Naive B cell (primary cell): ENCODE measurements around the gene ATP5F1D. TPM values are rescaled to one million over a fixed set of nuclear protein-coding genes. Genes with fewer than 3 reads are reported as not detected.

Experiments
- ATAC-seq, 2 donors: fragments of 150-1000 bp; cut with Tn5 transposase; 2 replicates each; pipeline ENCODE4 v1.10.0; 2021; ENCODE audit warnings: low read depth in 2 of 2, mild to moderate bottlenecking in 2 of 2, moderate library complexity in 2 of 2
- DNase-seq: peaks from one replicate; pipeline ENCODE4 v3.0.0; 2022
- H3K27ac Mint-ChIP-seq, 6 donors: one replicate each; pipeline ENCODE4 v1.8.0; 2020 to 2022; ENCODE audit warnings: mild to moderate bottlenecking in 6 of 6, mixed read lengths in 6 of 6, moderate library complexity in 5 of 6, inconsistent platforms in 2 of 6
- H3K27me3 Mint-ChIP-seq, 3 donors: one replicate each; pipeline ENCODE4 v1.8.0; 2021 to 2022; ENCODE audit warnings: mixed read lengths in 3 of 3, mild to moderate bottlenecking in 1 of 3
- H3K36me3 Mint-ChIP-seq, 2 donors: one replicate each; pipeline ENCODE4 v1.8.0; 2020 to 2022; ENCODE audit warnings: mixed read lengths in 2 of 2, inconsistent platforms in 1 of 2, mild to moderate bottlenecking in 1 of 2
- H3K4me1 Mint-ChIP-seq, 3 donors: one replicate each; pipeline ENCODE4 v1.8.0; 2020 to 2022; ENCODE audit warnings: mixed read lengths in 3 of 3, inconsistent platforms in 1 of 3, mild to moderate bottlenecking in 1 of 3, moderate library complexity in 1 of 3
- H3K4me3 Mint-ChIP-seq, 8 donors: one replicate each; pipeline ENCODE4 v1.8.0; 2020 to 2022; ENCODE audit warnings: mild to moderate bottlenecking in 8 of 8, mixed read lengths in 8 of 8, moderate library complexity in 8 of 8, inconsistent platforms in 2 of 8
- H3K9me3 Mint-ChIP-seq, 7 donors: one replicate each; pipeline ENCODE4 v1.8.0; 2020 to 2022; ENCODE audit warnings: mixed read lengths in 7 of 7, mild to moderate bottlenecking in 5 of 7, inconsistent platforms in 2 of 7, moderate library complexity in 1 of 7
- polyA plus RNA-seq, 6 donors: library from polyadenylated mRNA; unstranded; fragments of 300-500 nt; fragmentation: Illumina TruSeq; gene quantifications; one replicate each; pipeline ENCODE4 v1.2.3, GENCODE V29; 2021; ENCODE audit warnings: low read depth in 6 of 6

The ATP5F1D gene
- polyA plus RNA-seq, 6 donors from 2014 or later: 132 to 222 (median 199) TPM

DNA sequence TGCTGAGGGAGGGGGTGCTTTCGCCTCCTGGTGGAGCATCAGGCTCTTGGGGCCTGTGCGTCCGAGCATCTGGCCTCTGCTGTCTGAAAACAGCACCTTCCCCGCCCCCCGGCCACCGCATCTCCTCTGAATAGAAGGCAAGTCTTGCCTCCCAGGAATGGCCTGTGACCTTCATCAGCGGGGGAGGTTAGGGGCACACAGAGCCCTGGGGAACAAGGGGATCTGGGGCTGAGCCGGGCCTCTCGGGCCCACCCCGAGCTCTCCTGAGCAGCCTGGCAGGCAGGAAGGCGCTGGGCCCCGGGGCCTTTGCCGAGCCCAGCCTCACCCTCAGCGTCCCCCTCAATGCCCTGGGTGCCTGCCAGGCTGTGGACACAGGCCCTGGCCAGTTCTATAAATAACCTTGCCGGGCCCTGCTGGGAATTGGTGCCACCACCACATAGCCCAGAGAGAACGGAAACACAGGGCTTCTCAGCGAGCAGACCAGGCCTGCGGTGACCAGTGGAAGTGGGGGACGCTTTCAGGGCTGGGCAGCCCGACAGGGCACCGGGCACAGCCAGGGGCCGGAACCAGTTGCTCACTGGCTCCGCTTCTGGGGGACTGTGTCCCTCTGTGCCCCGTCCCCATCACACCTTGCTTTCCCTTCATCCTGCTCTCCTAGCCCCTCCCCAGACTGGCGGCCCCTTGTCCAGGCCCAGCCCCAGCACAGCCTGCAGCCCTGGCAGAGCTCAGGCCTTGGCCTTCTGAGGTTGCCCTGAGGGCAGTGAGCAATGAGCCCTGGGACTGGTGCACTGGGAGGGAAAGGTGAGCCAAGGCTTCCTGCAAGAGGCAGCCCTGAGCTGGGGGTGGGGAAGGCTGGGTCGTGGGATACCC is 26.5 kb upstream of the ATP5F1D start:
- H3K27ac Mint-ChIP-seq: peak overlapping the region in 3 of 6 donors; percentile 11 to 78 (median 23)
- no peak overlapping the region for H3K4me3 Mint-ChIP-seq

DNA sequence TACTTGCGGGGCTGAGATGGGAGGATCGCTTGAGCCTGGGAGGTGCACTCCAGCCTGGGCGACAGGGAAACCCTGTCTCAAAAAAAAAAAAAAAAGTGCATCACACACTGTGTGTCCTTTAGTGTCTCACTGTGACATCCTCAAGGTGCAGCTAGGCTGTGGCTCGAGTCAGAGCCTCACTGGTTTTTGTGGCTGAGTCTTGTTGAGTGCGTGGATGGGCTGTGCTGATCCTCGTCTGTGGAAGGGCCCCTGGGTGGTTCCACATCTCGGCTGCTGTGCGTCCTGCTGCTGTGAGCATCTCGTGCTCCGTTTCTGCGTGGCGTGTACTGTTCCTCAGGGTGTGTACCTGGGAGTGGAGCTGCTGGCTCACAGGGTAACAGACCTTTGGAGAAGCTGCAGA is 24.8 kb upstream of the ATP5F1D start:
- H3K36me3 Mint-ChIP-seq: no peaks in the 10 kb centered on the region
- H3K4me1 Mint-ChIP-seq: peaks cover 14 to 31% (median 20%) of the 10 kb centered on the region in 3 donors
- ATAC-seq (no peak), DNase-seq (no peak)
- H3K27ac Mint-ChIP-seq: peak overlapping the region in 1 of 6 donors; percentile 49
- H3K9me3 Mint-ChIP-seq: no peaks in the 10 kb centered on the region
- H3K27me3 Mint-ChIP-seq: no peaks in the 10 kb centered on the region
- no peak overlapping the region for H3K4me3 Mint-ChIP-seq

More for the DNA sequence above, 26.5 kb upstream of the ATP5F1D start:
- ATAC-seq (no peak), DNase-seq (no peak)
- H3K9me3 Mint-ChIP-seq: no peaks in the 10 kb centered on the region
- peaks cover 17 to 43% (median 31%) of the 10 kb centered on the region in 3 donors for H3K4me1 Mint-ChIP-seq
- H3K27me3 Mint-ChIP-seq: no peaks in the 10 kb centered on the region
- H3K36me3 Mint-ChIP-seq: no peaks in the 10 kb centered on the region

DNA sequence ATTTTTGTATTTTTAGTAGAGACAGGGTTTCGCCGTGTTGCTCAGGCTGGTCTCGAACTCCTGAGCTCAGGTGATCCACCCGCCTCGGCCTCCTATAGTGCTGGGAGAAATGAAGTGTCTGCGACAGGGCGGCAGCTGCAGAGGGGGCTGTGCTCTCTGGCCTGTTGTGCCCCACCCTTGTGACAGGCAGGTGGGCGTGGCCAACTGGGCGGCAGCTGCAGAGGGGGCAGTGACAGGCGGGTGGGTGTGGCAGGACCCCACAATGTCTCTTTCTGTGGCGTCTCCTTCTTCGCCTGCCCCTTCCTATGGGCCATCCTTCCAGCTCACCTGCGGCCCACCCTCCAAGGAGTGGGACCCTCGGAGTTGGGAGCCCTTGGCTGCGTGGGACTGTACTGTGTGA is 24.2 kb upstream of the ATP5F1D start:
- H3K9me3 Mint-ChIP-seq: no peaks in the 10 kb centered on the region
- peaks cover 12 to 27% (median 19%) of the 10 kb centered on the region in 3 donors for H3K4me1 Mint-ChIP-seq
- no peaks in the 10 kb centered on the region for H3K36me3 Mint-ChIP-seq
- no peak for ATAC-seq
- H3K27me3 Mint-ChIP-seq: no peaks in the 10 kb centered on the region
- DNase-seq: no peak
- peak overlapping the region in 1 of 6 donors; percentile 49 for H3K27ac Mint-ChIP-seq
- H3K4me3 Mint-ChIP-seq: no peak overlapping the region

DNA sequence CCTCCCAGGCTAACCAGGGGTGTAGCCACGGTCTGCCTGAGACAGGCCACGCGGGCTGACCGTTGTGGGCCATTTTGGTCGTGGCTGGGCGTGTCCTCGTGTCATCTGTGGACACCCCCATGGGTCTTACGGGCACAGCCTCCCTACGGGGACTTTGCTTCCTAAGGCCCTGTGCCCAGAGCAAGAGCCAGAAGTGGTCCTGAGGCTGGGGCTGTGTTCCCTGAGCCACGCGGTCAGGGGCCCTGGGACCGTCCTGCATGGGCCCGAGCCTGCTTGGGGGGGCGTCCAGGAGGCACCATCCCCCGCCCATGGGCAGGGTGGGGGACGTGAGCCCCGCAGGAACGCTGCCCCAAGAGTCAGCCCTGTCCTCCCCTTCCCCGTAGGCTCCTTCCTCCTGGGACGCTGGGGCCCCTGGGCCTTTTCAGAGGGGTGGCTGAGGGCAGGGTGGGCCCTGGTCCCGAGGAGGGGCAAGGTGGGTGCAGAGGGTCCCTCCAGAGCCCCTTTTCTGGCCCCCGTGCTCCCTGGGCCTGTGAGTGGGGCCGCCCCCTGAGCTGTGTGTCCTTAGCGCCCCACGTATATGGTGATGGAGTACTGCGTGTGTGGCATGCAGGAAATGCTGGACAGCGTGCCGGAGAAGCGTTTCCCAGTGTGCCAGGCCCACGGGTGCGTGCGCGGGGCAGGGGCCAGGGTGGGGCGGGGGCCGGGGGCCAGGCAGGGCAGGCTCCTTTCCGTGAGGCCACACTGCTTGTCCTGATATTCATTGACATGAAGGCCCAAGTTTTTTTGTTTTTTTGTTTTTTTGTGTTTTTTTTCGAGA is 22.6 kb upstream of the ATP5F1D start:
- Mint-ChIP-seq H3K27me3 (no peaks in the 10 kb centered on the region), H3K4me3 (no peak overlapping the region), H3K9me3 (no peaks in the 10 kb centered on the region), H3K27ac (no peak overlapping the region), H3K4me1 (peaks cover 4 to 18% (median 11%) of the 10 kb centered on the region in 3 donors), H3K36me3 (no peaks in the 10 kb centered on the region)
- no peak for ATAC-seq
- DNase-seq: no peak

DNA sequence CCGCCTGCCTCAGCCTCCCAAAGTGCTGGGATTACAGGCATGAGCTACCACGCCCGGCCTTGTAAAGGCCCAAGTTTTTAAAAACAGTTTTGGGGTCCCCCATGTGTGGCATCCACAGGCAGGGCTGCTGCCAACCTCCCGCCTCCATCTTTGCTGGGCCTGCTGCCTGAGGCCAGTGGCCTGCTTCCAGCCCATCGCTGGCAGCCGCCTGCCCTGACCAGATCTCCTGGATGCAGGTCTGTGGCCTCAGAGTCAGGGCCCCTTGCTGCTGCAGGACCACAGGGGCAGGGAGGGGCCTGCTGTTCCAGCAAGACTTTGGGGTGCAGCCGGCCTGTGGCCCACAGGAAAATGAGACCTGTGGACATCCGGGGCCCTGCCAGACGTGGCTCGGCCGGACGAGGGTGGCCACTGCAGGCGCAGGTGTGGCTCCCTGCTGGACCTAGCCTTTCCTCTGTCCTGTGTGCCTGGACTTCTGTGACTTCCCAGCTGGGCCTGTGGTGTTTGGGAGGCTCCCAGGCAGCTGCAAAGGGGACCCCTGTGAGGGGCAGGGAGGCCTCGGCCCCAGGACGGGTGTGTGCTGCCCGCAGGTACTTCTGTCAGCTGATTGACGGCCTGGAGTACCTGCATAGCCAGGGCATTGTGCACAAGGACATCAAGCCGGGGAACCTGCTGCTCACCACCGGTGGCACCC is 21.6 kb upstream of the ATP5F1D start:
- H3K4me3 Mint-ChIP-seq: peak overlapping the region in 1 of 8 donors; percentile 47
- no peak for DNase-seq
- ATAC-seq: no peak
- no peaks in the 10 kb centered on the region for H3K36me3 Mint-ChIP-seq
- no peaks in the 10 kb centered on the region for H3K9me3 Mint-ChIP-seq
- H3K4me1 Mint-ChIP-seq: peaks cover 0 to 13% (median 5%) of the 10 kb centered on the region in 3 donors
- no peaks in the 10 kb centered on the region for H3K27me3 Mint-ChIP-seq
- H3K27ac Mint-ChIP-seq: no peak overlapping the region

DNA sequence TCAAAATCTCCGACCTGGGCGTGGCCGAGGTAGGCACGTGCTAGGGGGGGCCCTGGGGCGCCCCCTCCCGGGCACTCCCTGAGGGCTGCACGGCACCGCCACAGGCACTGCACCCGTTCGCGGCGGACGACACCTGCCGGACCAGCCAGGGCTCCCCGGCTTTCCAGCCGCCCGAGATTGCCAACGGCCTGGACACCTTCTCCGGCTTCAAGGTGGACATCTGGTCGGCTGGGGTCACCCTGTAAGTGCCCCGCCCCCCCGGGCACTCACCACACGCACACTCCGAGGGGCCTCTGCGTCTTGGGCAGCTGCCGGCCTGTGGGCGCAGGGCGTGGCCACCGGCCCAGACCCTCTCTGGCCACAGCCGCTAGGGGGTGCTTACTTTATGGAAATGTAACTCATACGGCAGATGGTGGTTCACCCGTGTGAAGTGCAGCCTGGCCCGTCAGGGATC is 21.0 kb upstream of the ATP5F1D start:
- peaks cover 0 to 13% (median 5%) of the 10 kb centered on the region in 3 donors for H3K4me1 Mint-ChIP-seq
- no peaks in the 10 kb centered on the region for H3K9me3 Mint-ChIP-seq
- no peak overlapping the region for H3K27ac Mint-ChIP-seq
- H3K4me3 Mint-ChIP-seq: no peak overlapping the region
- no peaks in the 10 kb centered on the region for H3K36me3 Mint-ChIP-seq
- ATAC-seq (no peak), DNase-seq (no peak)
- H3K27me3 Mint-ChIP-seq: no peaks in the 10 kb centered on the region

DNA sequence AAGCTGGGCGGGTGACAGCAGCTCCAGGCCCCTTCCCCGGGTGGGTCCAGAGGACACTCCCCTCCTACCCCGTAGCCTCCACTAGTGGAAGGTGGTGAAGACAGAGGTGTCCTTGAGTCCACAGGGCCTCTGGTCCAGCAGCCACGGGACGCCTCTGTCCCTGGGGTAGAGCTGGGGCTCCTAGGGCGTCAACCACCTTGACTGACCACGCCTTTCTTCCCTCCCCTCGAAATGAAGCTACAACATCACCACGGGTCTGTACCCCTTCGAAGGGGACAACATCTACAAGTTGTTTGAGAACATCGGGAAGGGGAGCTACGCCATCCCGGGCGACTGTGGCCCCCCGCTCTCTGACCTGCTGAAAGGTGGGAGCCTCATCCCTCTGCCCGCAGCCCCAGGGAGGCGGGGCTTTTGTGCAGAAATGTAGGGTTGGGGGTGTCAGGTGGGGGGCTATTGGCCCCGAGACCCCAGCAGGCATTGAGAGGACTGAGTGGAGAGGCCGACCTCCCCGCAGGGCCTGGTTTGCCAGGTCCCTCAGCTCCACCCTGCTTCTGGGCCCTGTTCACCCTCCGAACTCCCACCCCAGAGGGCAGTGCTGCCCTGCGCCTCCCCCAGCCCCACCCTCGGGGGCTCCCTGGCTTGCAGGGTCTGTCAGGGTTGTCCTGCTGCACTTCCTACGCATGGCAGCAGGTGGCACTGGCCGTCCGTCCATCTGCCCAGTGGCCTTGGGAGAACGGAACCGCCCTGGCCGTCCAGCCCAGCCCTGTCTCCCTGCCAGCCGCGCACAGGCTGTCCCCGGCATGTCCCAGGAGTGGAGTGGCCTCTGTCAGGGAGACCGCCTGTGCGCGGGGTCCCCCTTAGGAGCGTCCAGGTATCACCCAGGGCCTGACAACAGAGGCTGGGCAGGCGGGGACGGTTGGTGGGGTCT is 20.3 kb upstream of the ATP5F1D start:
- Mint-ChIP-seq H3K27me3 (no peaks in the 10 kb centered on the region), H3K4me1 (peaks cover 0 to 10% (median 5%) of the 10 kb centered on the region in 3 donors), H3K36me3 (no peaks in the 10 kb centered on the region), H3K4me3 (no peak overlapping the region), H3K9me3 (no peaks in the 10 kb centered on the region), H3K27ac (no peak overlapping the region)
- DNase-seq (no peak), ATAC-seq (no peak)

DNA sequence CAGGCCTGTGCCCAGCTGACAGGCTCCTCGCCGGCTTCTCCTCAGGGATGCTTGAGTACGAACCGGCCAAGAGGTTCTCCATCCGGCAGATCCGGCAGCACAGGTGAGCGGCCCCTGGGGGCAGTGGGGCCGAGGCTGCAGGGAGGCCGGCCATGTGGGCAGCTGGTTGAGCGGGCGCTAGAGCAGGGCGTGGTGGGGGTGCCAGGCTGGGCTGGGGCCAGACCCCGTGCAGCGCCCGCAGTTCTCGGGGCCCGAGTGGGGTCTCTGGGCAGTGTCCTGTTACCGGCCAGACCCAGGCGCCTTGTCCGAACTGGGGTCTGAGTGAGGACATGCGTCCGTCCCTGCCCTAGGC is 19.7 kb upstream of the ATP5F1D start:
- H3K27me3 Mint-ChIP-seq: no peaks in the 10 kb centered on the region
- no peak for ATAC-seq
- no peaks in the 10 kb centered on the region for H3K36me3 Mint-ChIP-seq

DNA sequence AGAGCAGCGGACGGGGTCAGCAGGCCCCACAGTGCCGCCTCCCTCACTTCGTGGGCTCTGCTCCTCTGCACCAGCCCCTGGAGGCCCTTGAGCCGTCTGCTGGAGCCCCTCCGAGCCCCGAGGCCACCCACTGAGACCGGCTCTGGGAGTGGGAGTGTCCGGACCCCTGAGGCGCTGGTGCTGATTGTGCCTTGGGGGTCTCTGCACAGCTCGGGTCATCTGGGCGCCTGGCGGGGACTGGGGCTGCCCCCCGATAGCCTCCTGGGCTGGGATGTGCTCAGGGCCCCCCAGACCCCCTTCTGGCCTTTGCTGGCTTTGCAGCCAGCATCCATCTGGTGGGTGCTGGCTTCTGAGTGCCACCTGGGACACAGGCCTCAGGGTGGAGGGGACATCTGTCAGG is 19.2 kb upstream of the ATP5F1D start:
- H3K4me1 Mint-ChIP-seq: peaks cover 0 to 6% (median 4%) of the 10 kb centered on the region in 3 donors
- no peaks in the 10 kb centered on the region for H3K36me3 Mint-ChIP-seq
- ATAC-seq (no peak), DNase-seq (no peak)
- no peak overlapping the region for H3K4me3 Mint-ChIP-seq
- H3K9me3 Mint-ChIP-seq: no peaks in the 10 kb centered on the region
- no peak overlapping the region for H3K27ac Mint-ChIP-seq
- no peaks in the 10 kb centered on the region for H3K27me3 Mint-ChIP-seq

More for the DNA sequence above, 19.7 kb upstream of the ATP5F1D start:
- H3K27ac Mint-ChIP-seq: no peak overlapping the region
- no peaks in the 10 kb centered on the region for H3K9me3 Mint-ChIP-seq
- H3K4me1 Mint-ChIP-seq: peaks cover 0 to 7% (median 5%) of the 10 kb centered on the region in 3 donors
- no peak overlapping the region for H3K4me3 Mint-ChIP-seq
- DNase-seq: no peak

DNA sequence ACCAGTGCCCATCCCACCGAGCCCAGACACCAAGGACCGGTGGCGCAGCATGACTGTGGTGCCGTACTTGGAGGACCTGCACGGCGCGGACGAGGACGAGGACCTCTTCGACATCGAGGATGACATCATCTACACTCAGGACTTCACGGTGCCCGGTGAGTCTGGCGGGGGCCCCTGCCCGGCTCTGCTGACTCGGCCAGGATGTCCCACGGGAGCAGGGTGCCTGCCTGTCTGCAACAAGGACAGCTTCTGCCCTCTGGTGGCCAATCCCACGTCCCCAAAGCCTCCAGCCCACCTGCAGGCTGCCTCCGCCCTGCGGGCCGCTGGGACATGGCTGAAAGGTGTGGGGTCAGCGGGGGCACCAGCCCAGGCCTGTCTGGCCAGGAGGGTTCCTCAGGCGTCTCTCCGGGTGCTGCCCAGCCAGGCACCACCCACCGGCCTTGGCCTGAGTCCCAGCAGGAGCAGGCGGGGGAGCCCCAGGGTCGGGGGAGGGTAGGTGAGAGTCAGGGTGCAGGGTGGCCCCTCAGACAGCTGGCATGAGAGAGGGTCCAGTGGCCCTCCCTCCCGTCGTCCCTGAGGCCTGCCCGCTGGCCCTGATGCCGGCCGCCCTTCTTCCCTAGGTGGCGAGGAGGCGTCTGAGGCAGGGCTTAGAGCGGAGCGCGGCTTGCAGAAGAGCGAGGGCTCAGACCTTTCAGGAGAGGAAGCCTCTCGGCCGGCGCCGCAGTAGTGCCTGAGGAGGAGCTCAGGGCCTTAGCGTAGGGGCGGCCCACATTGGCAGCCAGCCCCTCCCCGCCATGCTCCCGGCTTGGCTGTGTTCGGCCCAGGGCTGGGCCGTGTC is 18.3 kb upstream of the ATP5F1D start:
- no peak for DNase-seq
- H3K9me3 Mint-ChIP-seq: no peaks in the 10 kb centered on the region

DNA sequence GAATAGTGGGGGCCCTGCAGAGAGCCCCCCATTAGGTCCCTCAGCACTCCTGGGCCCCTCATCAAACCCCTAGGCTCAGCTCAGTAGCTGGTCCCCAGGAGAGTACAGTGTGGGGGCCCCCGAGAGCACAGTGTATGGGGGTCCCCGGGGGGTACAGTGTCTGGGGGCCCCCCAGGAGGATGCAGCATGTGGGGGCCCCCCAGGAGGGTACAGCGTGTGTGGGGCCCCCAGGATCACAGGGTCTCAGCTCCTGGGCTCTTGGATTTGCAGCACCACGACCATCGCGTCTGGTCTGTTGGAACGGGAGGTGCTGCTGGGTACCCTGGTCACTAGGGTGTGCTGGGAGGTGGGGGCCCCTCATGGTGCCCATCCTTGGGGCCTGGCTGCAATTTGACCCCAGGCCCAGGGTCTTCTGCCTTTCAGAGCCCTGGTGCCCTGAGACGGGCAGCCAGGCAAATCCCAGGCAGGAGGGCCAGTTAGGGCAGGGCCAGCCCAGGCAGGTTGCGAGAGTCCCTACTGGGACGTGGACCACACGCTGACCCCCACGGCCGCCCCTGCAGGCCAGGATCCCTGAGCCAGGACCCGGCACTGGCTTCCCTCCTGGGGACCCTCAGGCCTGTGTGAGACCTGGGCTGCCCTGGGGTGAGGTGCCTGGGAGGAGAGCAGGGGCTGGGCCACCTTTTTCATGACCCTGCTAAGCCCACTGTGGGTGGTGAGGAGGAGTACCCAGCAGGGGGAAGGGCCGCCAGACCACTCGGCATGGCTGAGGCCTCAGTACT is 17.3 kb upstream of the ATP5F1D start:
- Mint-ChIP-seq H3K36me3 (no peaks in the 10 kb centered on the region), H3K27ac (no peak overlapping the region), H3K27me3 (no peaks in the 10 kb centered on the region), H3K4me3 (no peak overlapping the region), H3K9me3 (no peaks in the 10 kb centered on the region), H3K4me1 (no peaks in the 10 kb centered on the region)
- DNase-seq (no peak), ATAC-seq (no peak)

More for the DNA sequence above, 18.3 kb upstream of the ATP5F1D start:
- Mint-ChIP-seq H3K36me3 (no peaks in the 10 kb centered on the region), H3K27me3 (no peaks in the 10 kb centered on the region), H3K4me1 (peaks cover 0 to under 1% (median 0%) of the 10 kb centered on the region in 3 donors), H3K27ac (no peak overlapping the region), H3K4me3 (no peak overlapping the region)
- peak; percentile 37 to 49 for ATAC-seq
